Measurements from ENCODE around the gene CHST6. TPM values are rescaled to one million over a fixed set of nuclear protein-coding genes. Genes with fewer than 3 reads are reported as not detected.
"Not testable (repeated sequence)": the region's sequence is repeated elsewhere in the genome, so short reads cannot be mapped to it uniquely, and the experiment has no call there.

CHST6 gene
- total RNA-seq, 2 donors from 2014 or later, result 2.8 to 3.5 TPM

DNA sequence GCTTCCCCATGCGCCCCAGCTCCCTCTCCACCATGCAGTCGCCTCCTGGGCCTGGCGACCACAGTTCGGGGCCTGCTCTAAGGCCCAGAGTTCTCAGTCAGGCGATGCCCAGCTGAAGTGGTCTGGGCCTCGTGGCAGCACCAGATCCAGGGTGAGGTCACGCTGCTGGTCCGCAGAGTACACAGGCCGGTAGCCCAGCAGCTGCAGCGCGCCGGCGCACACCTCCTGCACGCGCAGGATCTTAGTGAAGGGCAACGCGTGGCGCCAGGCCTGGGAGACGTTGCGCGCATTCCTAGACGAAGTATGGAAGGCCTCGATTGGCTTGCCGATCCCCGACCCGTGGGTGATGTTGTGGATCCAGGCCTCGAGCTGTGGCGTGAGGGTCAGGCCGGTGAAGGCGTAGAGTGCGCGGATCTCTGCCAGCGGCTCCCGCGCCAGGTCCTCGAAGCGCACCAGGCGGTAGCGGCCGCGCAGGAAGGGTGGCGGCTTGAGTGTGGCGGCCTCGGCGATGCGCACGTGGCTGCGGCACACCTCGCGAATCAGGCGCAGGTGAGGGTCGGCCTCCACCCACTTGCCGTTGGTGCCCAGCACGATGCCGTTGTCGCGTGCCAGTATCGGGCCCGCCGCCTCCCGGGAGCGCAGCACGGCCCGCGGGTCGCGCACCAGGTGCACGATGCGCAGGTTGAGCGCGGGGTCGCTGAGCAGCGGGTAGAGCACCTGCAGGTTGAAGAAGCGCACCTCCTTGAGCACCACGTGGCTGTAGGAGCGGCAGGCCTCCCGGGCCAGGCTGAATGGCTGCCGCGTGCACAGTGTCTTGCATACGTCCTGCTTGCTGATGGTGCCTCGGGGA is 34.0 kb upstream of the CHST6 start:
- Histone ChIP-seq H3K36me3 (no peaks in the 10 kb centered on the region), H3K27me3 (no peaks in the 10 kb centered on the region), H3K4me3 (no peak overlapping the region), H3K27ac (no peak overlapping the region), H3K4me1 (no peaks in the 10 kb centered on the region), H3K9me3 (no peaks in the 10 kb centered on the region)
- TF ChIP-seq, protein P1, sequence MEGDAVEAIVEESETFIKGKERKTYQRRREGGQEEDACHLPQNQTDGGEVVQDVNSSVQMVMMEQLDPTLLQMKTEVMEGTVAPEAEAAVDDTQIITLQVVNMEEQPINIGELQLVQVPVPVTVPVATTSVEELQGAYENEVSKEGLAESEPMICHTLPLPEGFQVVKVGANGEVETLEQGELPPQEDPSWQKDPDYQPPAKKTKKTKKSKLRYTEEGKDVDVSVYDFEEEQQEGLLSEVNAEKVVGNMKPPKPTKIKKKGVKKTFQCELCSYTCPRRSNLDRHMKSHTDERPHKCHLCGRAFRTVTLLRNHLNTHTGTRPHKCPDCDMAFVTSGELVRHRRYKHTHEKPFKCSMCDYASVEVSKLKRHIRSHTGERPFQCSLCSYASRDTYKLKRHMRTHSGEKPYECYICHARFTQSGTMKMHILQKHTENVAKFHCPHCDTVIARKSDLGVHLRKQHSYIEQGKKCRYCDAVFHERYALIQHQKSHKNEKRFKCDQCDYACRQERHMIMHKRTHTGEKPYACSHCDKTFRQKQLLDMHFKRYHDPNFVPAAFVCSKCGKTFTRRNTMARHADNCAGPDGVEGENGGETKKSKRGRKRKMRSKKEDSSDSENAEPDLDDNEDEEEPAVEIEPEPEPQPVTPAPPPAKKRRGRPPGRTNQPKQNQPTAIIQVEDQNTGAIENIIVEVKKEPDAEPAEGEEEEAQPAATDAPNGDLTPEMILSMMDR (IDR thresholded peaks at IDR 0.05), result no peak
- no peak for DNase-seq (ENCODE audit: low spot score)

DNA sequence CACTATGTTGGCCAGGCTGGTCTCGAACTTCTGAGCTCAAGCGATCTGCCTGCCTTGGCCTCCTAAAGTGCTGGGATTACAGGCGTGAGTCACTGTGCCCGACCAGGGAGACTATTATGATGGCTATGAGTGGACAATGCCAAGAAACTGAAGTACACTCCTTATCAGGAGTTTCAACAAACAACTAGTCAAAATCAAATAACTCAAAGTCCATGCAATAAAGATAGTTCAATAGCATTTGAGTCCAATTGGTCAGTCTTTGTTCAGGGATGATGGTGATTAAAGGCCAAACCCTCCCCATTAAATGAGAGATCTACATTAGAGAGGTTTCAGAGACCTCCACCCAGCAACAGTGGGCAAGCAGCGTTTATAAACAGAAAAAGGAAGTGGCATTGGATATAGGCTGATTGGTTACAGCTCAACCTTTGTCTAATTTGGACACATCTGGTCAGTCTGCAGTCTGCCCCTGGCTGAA is 32.6 kb upstream of the CHST6 start:
- no peak overlapping the region for H3K4me3 ChIP-seq
- H3K27me3 ChIP-seq, result no peaks in the 10 kb centered on the region
- H3K4me1 ChIP-seq, result no peaks in the 10 kb centered on the region
- no peaks in the 10 kb centered on the region for H3K9me3 ChIP-seq
- no peak overlapping the region for H3K27ac ChIP-seq
- TF ChIP-seq, protein P1 (IDR thresholded peaks at IDR 0.05), result no peak
- DNase-seq (ENCODE audit: low spot score), result no peak
- H3K36me3 ChIP-seq, result no peaks in the 10 kb centered on the region

DNA sequence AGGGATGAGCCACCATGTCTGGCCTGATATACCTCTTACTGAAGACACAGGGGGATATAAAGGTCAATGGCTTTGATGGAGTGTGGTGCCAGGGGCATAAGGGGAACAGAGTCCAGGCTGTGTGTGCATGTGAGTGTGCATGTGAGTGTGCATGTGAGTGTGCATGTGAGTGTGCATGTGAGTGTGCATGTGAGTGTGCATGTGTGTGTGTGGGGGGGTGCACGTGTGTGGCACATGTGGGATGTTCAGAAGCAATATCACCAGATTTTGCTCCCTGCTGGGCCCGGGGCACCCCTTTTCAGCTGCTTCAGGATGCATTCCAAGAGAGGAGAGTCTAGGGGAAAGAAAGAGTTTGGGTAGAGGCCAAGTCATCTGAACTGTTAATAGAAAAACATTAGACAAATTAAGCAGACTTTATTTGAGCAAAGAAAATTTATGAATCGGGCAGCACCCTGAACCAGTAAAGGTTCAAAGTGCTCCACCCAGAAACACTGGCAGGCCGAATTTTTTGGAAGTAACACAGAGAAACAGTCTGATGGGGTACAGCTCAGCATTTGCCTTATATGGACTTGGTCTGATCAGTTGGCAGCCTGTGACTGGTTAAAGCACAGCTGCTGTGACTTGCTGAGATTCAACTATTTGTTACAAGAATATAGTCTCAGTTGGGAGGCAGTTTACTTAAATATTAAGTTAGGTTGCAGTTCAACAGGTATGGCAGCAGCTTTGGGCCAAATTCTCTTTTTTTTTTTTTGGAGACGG is 31.0 kb upstream of the CHST6 start:
- no peaks in the 10 kb centered on the region for H3K9me3 ChIP-seq
- no peak overlapping the region for H3K27ac ChIP-seq
- DNase-seq (ENCODE audit: low spot score), result no peak
- no peaks in the 10 kb centered on the region for H3K27me3 ChIP-seq
- no peaks in the 10 kb centered on the region for H3K4me1 ChIP-seq
- no peak overlapping the region for H3K4me3 ChIP-seq
- no peaks in the 10 kb centered on the region for H3K36me3 ChIP-seq
- TF ChIP-seq, protein P1 (IDR thresholded peaks at IDR 0.05), result no peak

DNA sequence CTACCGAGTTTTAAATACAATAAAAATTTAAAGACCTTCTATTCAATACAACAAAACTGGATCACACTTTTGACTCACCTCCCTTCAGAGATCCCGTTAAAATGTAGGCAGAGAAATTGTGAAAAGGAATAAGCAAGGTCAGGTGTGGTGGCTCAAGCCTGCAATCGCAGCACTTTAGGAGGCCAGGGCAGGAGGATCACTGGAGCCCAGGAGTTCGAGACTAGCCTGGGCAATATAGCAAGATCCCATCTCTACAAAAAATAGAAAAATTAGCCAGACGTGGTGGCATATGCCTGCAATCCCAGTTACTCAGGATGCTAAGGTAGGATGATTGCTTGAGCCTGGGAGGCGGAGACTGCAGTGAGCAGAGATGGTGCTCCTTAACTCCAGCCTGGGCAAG is 23.9 kb upstream of the CHST6 start:
- DNase-seq (ENCODE audit: low spot score), result no peak
- H3K4me3 ChIP-seq, result no peak overlapping the region
- no peak overlapping the region for H3K27ac ChIP-seq
- TF ChIP-seq, protein P1 (IDR thresholded peaks at IDR 0.05), result no peak
- H3K4me1 ChIP-seq, result peaks cover 0 to 7% of the 10 kb centered on the region in 2 donors
- no peaks in the 10 kb centered on the region for H3K36me3 ChIP-seq
- H3K9me3 ChIP-seq, result no peaks in the 10 kb centered on the region
- H3K27me3 ChIP-seq, result no peaks in the 10 kb centered on the region

DNA sequence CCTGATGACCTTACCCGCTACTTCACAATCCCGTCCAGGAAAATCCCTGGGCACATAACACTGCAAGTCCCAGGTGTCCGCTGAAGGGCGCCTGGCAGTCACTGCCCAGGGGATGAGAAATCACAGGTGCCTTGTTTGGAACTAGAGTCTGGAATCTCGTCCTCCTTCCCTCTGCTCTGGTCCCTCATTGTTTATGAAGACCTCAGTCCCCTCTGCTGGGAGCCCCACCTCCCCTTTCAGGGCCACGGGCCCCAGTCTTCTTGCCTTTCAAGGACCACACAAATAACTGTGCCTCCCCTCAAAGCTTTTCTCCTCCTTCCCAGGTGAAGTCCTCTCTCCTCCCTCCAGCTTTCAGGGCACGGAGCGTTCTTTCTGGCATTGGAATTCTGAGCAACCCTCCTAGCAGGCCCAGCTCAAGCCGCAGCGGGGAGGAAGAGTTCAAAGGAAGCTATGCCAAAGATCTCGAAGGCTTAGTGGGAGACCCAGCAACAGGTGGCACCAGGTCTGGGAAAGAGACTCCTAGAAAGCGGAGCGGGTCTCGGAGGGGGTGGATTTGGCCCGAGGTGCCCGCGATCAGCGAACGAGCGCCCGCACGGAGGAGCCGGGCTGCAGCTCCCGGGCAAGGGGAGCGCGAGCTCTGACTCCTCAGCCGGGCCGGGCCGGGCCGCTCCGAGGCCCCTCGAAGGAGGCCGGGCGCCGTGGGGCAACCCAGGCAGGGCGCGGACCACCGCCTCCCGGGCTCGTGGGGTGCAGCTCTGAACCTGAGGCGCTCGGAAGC is 21.1 kb upstream of the CHST6 start:
- not testable (repeated sequence) for DNase-seq (ENCODE audit: low spot score)

More for the DNA sequence above, 21.1 kb upstream of the CHST6 start:
- not testable (repeated sequence) for H3K9me3 ChIP-seq, H3K36me3 ChIP-seq, H3K4me1 ChIP-seq, H3K27me3 ChIP-seq
- H3K4me3 ChIP-seq, result peak overlapping the region; percentile 89
- H3K27ac ChIP-seq, result peak overlapping the region; percentile 96 to 98
